Liver (tissue), 3 donors: ENCODE results near the gene ARFIP1.

Experiments used
- CTCF ChIP-seq: fragments of 150-350 bp; IDR thresholded peaks from 2 replicates; pipeline ENCODE4 v1.5.1; 2017; ENCODE audit warnings: improper control_type of control experiment, low read depth, low read length; ENCODE audit not compliant: missing input control
- GABPA ChIP-seq, 2 donors: IDR thresholded peaks in 1 of 2; conservative IDR thresholded peaks in 1 of 2; 2 replicates each; pipeline ENCODE4 v1.6.1; 2016; ENCODE audit warnings: antibody characterized with exemption in 2 of 2, mild to moderate bottlenecking in 1 of 2, moderate library complexity in 1 of 2
- HNF4A ChIP-seq, 2 donors: conservative IDR thresholded peaks; 2 replicates each; pipeline ENCODE4 v1.6.1; 2016; ENCODE audit warnings: antibody characterized with exemption in 2 of 2, mild to moderate bottlenecking in 2 of 2
- JUND ChIP-seq, 2 donors: IDR thresholded peaks; 2 replicates each; pipeline ENCODE4 v1.6.1; 2016; ENCODE audit warnings: antibody characterized with exemption in 2 of 2
- NR2F2 ChIP-seq: IDR thresholded peaks from 2 replicates; pipeline ENCODE4 v1.6.1; 2016; ENCODE audit warnings: antibody characterized with exemption
- REST ChIP-seq: IDR thresholded peaks from 2 replicates; pipeline ENCODE4 v1.6.1; 2016; ENCODE audit warnings: antibody characterized with exemption, mild to moderate bottlenecking
- SP1 ChIP-seq: IDR thresholded peaks from 2 replicates; pipeline ENCODE4 v1.6.1; 2018; ENCODE audit warnings: antibody characterized with exemption, mild to moderate bottlenecking
- TAF1 ChIP-seq: conservative IDR thresholded peaks from 2 replicates; pipeline ENCODE4 v1.6.1; 2016; ENCODE audit warnings: antibody characterized with exemption, mild to moderate bottlenecking
- YY1 ChIP-seq: IDR thresholded peaks from 2 replicates; pipeline ENCODE4 v1.6.1; 2016; ENCODE audit warnings: antibody characterized with exemption, mild to moderate bottlenecking
- donor health status: healthy.
- donor health status: healthy.

- no peak for TF ChIP-seq CTCF
- TF ChIP-seq NR2F2: no peak
- no peak for TF ChIP-seq REST
- no peak for TF ChIP-seq GABPA (IDR thresholded peaks at IDR 0.05 in 1 of 2, conservative IDR thresholded peaks at IDR 0.05 in 1 of 2)
- no peak for TF ChIP-seq SP1
- no peak for TF ChIP-seq YY1
- no peak for TF ChIP-seq TAF1
- TF ChIP-seq JUND (IDR thresholded peaks at IDR 0.05): no peak
- no peak for TF ChIP-seq HNF4A (conservative IDR thresholded peaks at IDR 0.05)
Observed at GRCh38 chr4:152936446-152937335, 156.9 kb downstream of the ARFIP1 start.
